GM15510 (cell line): ENCODE results near the gene CRTC2.

Experiments used
- POLR2A ChIP-seq: IDR thresholded peaks from 3 replicates; pipeline ENCODE4 v1.6.1; 2011; ENCODE audit warnings: borderline replicate concordance; ENCODE audit not compliant: insufficient read length; ENCODE audit errors: extremely low read depth

Gene CRTC2

DNA sequence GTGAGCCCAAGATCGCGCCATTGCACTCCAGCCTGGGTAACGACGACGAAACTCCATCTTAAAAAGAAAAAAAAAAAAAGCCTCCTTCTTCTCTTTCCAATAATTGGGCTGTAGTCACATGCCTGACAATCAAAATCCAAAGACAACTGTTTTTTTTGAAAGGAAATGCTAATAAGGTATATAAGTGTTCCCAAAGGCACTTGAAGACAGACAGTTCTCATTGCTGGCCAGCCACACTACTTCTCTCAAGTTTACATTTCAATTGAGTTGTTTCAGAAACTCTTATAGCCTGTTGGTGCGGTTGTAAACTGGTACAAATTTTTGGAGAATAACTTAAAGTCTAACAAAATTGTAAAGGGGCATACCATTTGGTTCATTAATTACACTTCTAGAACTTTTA is 58.9 kb downstream of the CRTC2 start:
- no peak for TF ChIP-seq POLR2A
